ENCODE measurements around the gene CD82.

GRCh38 chr11:44654057-44654456, 88.6 kb downstream of the CD82 start:
- no peak for TF ChIP-seq CTCF (IDR thresholded peaks at IDR 0.05)
- TF ChIP-seq ZFX (IDR thresholded peaks at IDR 0.05; ENCODE audit: borderline replicate concordance): no peak
